NCI-H2171 treated with DMSO at 0.1 percent for 48 hours (cell line): ENCODE measurements around the gene TTC39A.

Experiments used
- DNase-seq: peaks from one replicate; lab custom pipeline; 2025; lab: John Stamatoyannopoulos, UW

Gene TTC39A

GRCh38 chr1:51297401-51298321 is 32.7 kb downstream of the TTC39A start:
- no peak for DNase-seq

- peak; percentile 80 for DNase-seq
Measured at GRCh38 chr1:51296383-51297357, 33.7 kb downstream of the TTC39A start.

GRCh38 chr1:51295926-51296325 is 34.4 kb downstream of the TTC39A start:
- no peak for DNase-seq

DNA sequence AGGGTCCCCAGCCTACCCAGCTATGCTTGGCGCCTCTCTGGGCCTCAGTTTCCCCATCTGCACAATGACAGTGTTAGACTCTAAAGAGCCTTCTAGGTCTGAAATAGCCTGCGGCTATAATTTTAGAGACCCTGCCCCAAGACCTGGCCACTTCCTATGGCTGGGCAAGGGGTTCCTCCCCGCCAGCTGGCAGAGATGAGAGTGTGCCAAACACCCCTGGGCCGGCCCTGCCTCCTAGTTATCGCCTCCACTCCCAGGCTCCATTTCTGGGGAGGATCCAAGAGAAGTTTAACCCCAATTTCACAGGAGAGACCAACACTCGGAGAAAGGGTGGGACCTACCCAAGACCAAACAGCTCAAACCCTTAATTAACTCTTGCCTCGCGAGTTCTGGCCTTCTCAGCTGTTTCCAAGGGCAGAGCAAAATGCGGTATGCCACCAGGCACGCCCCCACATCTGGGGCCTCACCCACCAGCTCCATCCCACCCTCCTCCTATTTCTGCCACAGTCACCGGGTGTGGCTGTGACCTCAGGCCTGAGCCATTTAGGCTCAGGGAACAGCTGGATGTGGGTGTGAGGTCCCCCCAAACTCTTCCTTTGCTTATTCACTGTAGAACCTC is 35.7 kb downstream of the TTC39A start:
- DNase-seq = no peak

DNA sequence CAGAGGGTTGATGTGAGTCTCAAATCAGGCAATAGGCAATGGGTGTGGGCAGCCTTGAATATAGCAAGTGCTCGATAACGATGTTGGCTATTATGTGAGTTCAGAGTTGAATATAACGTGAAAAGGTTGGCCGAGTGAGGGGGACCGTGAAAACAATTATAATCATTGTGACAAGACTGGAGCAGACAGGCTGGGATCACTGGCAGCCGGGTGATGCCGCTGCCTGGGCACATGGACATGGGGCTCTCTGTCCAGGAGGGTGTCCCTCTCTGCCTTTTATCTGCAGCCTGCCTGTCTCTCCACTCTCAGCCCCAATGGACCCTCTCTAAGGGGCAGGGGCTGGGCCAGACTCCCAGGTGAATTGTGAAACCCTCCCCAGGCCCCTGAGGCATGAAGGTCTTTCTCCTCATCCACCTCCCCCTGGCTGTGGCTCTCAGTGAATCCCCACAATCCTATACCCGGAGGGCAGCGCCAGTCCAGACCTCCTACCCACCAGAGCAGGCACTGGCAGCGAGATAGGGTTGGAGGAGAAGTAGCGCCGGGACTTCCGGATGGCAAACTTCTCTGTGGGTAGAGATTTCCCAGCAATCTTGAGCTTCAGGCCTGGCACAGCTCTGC is 36.4 kb downstream of the TTC39A start:
- DNase-seq = no peak

DNA sequence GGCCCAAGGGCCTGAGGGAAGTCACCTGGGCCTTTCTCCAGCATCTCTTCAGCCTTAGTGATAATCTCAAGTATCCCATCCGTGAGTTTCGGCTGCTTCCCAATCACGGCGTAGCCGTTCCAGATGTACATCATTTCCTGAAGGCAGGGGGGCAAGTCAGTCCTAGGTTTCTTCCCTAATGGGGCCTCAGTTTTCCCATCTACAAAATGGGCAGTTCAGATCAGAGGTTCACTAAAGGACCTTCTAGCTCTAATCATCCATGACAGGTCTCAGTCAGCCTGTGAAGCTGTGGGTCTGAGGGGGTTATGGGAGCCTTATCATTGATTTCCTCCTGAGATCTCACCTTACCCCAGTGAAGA is 39.9 kb downstream of the TTC39A start:
- DNase-seq = no peak

- no peak for DNase-seq
Measured at GRCh38 chr1:51289676-51290488, 40.5 kb downstream of the TTC39A start.

- no peak for DNase-seq
Measured at GRCh38 chr1:51288578-51288977, 41.8 kb downstream of the TTC39A start.

DNA sequence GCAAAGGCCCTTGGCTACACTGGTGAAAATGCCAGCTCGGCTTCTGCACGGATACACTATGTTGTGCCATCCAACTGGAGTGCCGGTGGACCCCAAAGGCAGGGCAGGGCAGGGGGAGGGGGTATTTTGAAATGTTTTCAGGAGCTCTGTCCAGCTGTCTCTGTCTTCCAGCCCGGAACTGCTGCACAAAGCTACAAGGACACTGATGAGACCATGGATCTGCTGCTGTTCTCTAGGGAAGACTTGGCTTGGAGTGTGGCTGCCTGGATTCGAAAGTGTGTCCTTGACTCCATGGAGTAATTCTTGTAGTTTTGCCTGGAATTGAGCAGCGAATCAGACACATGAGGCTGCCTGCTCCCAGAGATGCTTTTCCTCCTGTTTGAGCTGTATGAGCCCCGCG is 42.4 kb downstream of the TTC39A start:
- no peak for DNase-seq

- no peak for DNase-seq
Measured at GRCh38 chr1:51285055-51285454, 45.3 kb downstream of the TTC39A start.

DNA sequence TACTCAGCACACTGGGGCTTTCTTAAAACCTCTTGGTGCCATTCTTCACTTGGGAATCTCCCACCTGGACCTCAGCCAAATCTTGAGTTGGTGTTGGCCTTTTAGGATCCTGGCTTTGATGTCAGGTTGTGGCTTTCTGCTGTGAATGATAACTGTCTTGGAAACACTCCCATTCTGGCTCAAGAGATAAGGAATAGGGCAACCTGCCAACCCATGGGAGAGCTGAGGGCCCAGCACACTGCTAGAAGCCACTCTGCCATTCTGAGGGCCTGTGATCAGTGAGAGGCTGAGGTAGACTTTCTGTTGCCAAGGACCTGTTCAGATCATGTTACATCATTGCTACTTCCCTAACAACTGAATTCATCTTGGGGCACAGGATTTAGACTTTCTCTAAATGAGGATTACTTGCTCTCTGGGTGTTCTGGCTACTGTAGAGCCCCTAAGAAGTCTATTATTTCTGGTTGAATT is 45.8 kb downstream of the TTC39A start:
- DNase-seq = peak; percentile 71

- no peak for DNase-seq
Measured at GRCh38 chr1:51283979-51284378, 46.4 kb downstream of the TTC39A start.

- DNase-seq = no peak
Measured at GRCh38 chr1:51282605-51283004, 47.8 kb downstream of the TTC39A start.

DNA sequence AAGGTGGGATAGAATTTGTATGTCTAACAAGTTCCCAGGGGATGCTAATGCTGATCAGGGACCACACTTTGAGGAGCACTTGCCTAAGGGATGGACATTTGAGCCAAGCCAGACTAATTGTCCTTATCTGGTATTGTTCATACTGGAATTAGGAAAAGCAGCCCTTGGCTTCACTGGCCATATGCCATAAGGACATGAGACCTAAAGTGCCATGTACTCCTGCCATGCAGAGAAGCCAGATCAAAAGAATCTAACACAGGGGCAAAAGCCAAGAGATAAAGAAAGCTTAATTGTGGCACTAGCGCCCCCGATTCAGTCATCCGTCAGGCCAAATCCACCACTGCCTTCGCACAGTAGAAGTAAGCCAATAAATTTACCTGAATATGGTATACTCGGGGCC is 48.6 kb downstream of the TTC39A start:
- DNase-seq = no peak

GRCh38 chr1:51280321-51280978 is 49.9 kb downstream of the TTC39A start:
- no peak for DNase-seq

DNA sequence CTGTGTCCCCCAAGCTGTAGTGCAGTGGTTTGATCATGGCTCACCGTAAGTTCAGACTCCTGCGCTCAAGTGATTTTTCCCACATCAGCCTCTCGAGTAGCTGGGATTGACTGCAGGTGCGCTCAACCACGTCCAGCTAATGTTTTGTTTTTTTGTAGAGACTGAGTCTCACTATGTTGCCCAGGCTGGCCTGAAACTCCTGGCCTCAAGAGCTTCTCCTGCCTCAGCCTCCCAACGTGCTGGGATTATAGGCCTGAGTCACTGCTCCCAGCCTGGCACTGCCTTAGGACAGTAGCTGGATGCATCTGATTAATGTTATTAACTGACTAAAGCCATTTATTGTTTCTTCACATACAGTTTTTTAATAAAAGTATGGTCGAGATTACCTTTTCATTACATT is 54.1 kb downstream of the TTC39A start:
- DNase-seq = no peak

GRCh38 chr1:51274676-51275075 is 55.7 kb downstream of the TTC39A start:
- DNase-seq = no peak

DNA sequence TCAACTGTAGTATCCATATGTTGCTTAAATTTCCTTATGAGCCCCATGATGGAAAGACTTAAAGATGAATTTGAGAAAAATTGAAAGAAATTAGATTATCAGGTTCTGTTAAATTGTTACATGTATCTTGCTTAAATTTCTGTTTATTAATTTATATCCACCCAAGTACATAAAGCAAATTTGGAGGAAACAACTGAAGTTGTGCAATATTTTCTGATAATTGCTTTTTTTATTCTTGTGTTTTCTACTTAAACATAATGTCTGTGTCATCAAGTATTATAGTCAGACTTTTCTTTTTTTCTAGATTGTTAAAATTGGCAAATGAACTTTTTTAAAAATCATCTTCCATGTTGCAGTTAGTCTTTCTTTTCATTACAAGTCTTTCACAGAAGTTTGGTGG is 57.4 kb downstream of the TTC39A start:
- no peak for DNase-seq

- DNase-seq = peak; percentile 52
Measured at GRCh38 chr1:51270751-51271150, 59.6 kb downstream of the TTC39A start.

DNA sequence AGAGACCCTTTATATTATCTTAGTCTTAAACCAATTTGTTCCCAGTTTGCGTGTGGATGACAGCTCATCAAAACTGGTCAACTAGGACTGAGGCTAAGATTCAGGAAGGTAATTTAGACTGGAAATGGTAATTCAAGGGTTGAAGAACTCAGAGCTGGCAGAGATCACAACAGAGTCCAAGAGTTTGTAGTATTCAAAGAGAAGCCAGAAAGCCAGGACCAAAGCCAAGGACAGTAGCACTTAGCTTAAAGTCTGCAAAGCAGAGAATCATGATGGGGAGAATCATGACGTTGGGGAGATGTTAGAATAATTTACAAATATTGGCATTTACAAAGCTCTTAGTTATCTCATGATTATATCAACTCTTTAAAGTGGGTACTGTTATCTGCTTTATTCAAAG is 61.7 kb downstream of the TTC39A start:
- no peak for DNase-seq
